Effector memory CD4-positive, alpha-beta T cell (primary cell): ENCODE measurements around the gene ZNF433.

ENCODE experiments used
- DNase-seq, 3 donors: peaks; one replicate each; pipeline ENCODE4 v3.0.0-alpha.2; 2020
- H3K27ac ChIP-seq: 2 replicates; pipeline ENCODE4 v1.7.0; 2013; ENCODE audit warnings: mild to moderate bottlenecking, low read length, moderate library complexity; ENCODE audit not compliant: insufficient read depth, poor library complexity, severe bottlenecking
- H3K27me3 ChIP-seq: replicated peaks from 2 replicates; pipeline ENCODE4 v1.7.0; 2013; ENCODE audit warnings: mild to moderate bottlenecking, low read length; ENCODE audit not compliant: insufficient read depth, control insufficient read depth, poor library complexity, severe bottlenecking
- H3K36me3 ChIP-seq: 2 replicates; pipeline ENCODE4 v1.7.0; 2013; ENCODE audit warnings: mild to moderate bottlenecking, low read length, moderate library complexity; ENCODE audit not compliant: control insufficient read depth, insufficient read depth
- H3K4me1 ChIP-seq: 2 replicates; pipeline ENCODE4 v1.7.0; 2013; ENCODE audit warnings: low read length, mild to moderate bottlenecking; ENCODE audit not compliant: control insufficient read depth, insufficient read depth, poor library complexity, severe bottlenecking
- H3K4me3 ChIP-seq: 2 replicates; pipeline ENCODE4 v1.7.0; 2013; ENCODE audit warnings: low read length, low read depth, mild to moderate bottlenecking; ENCODE audit not compliant: insufficient read depth, poor library complexity, severe bottlenecking
- H3K9me3 ChIP-seq: 2 replicates; pipeline ENCODE4 v1.7.0; 2013; ENCODE audit warnings: mild to moderate bottlenecking, low read length, moderate library complexity; ENCODE audit not compliant: control insufficient read depth

ZNF433 gene

DNA sequence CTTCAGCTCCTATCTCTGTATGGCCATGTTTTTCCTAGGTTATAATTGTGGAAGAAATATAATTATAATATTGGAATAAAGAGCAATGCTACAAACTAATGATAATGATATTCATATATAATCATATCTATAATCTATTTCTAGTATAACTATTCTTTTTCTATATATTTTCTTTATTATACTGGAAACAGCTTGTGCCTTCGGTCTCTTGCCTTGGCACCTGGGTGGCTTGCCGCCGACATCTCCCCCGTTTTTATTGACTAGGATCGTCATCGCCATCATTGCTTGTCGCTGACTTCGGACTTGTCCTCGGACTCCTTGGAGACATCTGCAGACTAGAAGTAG is 46.4 kb downstream of the ZNF433 start:
- peak overlapping the region; percentile 83 for H3K4me3 ChIP-seq

DNA sequence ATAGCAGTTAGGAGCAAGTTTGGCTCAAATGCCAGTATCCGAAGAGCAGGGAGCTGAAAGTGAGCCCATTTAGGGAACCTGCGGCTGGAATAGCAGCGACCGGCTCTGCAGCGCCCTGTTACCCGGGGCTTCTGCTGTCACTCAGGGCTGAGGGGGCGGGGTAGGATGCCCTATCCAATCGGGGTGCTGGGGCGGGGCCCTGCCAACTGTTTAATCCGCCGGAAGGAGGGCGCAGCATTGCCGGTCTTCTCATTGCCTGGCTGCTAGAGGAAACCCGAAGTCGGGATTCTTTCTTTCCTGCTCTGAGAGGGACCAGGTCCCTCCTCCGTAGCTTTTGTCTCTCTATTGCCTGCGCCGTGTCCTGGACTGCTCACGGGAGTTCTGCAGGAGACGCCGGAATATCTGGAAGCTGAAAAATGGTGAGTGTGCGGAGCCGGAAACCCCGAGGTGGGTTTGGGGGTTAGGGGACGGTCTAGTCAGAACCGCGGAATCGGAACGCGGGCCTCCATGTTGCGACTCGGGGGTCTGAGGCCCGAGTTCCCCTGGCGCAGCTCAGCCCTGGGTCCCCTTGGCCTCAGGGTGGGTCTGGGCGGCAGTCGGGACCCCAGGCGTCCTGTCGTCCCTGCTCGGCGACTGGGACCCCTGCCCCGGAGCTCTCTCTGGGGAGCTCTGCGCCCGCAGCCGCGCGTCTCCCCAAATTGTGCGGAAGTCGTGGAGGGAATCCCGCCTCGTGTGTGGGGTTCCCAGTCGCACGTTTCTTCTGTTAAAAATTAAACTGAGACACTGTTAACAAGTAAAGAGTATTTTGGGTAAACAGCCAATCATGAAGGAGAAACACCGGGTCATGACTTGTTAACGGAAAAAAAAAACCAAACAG is 47.8 kb downstream of the ZNF433 start:
- Histone ChIP-seq H3K36me3 (no peaks in the 10 kb centered on the region), H3K9me3 (peaks cover 6% of the 10 kb centered on the region), H3K4me3 (peak overlapping the region; percentile 83), H3K27ac (peak overlapping the region; percentile 87), H3K27me3 (no peaks in the 10 kb centered on the region), H3K4me1 (peaks cover 10% of the 10 kb centered on the region)
- peak; percentile 75 to 85 (median 79) for DNase-seq

More for the DNA sequence above, 46.4 kb downstream of the ZNF433 start:
- H3K27me3 ChIP-seq, result no peaks in the 10 kb centered on the region
- no peak for DNase-seq
- no peaks in the 10 kb centered on the region for H3K36me3 ChIP-seq
- H3K9me3 ChIP-seq, result no peaks in the 10 kb centered on the region
- peak overlapping the region; percentile 87 for H3K27ac ChIP-seq
- peaks cover 10% of the 10 kb centered on the region for H3K4me1 ChIP-seq

DNA sequence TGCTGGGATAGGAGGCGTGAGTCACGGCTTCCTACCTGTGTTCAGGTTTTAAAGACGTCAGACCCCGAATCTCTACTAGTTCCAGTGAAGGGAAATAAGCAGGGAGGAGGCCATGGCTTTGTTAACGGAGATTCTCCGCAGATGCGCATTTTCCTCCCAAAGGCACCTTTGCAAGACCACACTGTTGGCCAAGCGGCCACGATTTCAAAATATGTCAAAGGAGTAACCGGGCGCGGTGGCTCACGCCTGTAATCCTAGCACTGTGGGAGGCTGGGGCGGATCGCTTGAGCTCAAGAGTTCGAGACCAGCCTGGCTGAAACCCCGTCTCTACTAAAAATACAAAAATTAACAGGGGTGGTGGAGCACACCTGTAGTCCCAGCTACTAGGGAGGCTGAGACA is 48.7 kb downstream of the ZNF433 start:
- Histone ChIP-seq H3K36me3 (no peaks in the 10 kb centered on the region), H3K4me1 (peaks cover 10% of the 10 kb centered on the region), H3K27me3 (no peaks in the 10 kb centered on the region), H3K4me3 (no peak overlapping the region), H3K9me3 (peaks cover 13% of the 10 kb centered on the region), H3K27ac (no peak overlapping the region)
- DNase-seq, result no peak

DNA sequence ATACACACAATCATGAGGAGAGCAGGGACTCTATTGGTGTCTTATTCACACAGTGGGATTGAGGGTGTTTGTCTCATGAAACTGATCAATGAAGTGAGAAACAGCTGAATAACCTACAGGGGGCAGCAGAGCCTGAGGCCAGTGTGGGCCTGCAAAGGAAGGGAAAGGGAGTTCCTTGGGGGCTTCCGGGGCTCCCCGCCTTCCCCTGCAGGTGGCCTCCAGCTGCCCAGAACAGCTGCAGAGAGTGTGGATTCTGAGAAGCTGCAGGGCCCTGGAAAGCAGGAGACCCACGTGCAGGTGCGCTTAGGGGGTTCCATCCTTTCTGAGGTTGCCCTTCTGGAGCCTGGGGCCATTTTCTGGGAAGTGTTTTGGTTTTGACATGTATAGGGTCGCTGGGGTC is 50.5 kb downstream of the ZNF433 start:
- H3K27ac ChIP-seq, result no peak overlapping the region
- H3K4me3 ChIP-seq, result no peak overlapping the region
- H3K27me3 ChIP-seq, result no peaks in the 10 kb centered on the region
- H3K9me3 ChIP-seq, result peaks cover 28% of the 10 kb centered on the region
- DNase-seq, result no peak
- H3K4me1 ChIP-seq, result peaks cover 10% of the 10 kb centered on the region
- no peaks in the 10 kb centered on the region for H3K36me3 ChIP-seq

DNA sequence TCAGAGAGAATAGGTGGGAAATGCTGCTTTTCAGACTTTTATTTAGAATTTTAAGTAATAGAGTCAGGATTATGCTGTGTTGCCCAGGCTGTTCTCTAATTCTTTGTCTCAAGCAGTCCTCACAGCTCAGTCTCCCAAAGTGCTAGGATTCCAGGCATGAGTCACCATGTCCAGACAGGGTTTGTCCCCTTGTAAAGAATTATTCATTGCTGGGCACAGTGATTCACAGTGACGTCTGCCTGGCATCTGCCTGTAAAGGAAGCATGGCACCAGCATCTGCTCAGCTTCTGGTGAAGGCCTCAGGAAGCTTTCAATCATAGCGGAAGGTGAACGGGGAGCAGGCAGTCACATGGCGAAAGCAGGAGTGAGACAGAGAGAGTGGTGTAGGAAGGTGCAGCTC is 53.0 kb downstream of the ZNF433 start:
- peaks cover 46% of the 10 kb centered on the region for H3K9me3 ChIP-seq

DNA sequence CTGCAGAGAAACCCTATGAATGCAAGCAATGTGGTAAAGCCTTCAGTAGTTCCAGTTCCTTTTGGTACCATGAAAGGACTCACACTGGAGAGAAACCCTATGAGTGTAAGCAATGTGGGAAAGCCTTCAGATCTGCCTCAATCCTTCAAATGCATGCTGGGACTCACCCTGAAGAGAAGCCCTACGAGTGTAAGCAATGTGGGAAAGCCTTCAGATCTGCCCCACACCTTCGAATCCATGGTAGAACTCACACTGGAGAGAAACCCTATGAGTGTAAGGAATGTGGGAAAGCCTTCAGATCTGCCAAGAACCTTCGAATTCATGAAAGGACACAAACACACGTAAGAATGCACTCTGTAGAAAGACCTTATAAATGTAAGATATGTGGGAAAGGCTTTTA is 56.0 kb downstream of the ZNF433 start:
- Histone ChIP-seq H3K9me3 (peaks cover 46% of the 10 kb centered on the region), H3K4me3 (no peak overlapping the region), H3K36me3 (peaks cover 17% of the 10 kb centered on the region), H3K4me1 (no peaks in the 10 kb centered on the region), H3K27ac (no peak overlapping the region), H3K27me3 (no peaks in the 10 kb centered on the region)
- no peak for DNase-seq

More for the DNA sequence above, 53.0 kb downstream of the ZNF433 start:
- Histone ChIP-seq H3K27me3 (no peaks in the 10 kb centered on the region), H3K36me3 (peaks cover 13% of the 10 kb centered on the region), H3K4me3 (no peak overlapping the region), H3K27ac (no peak overlapping the region), H3K4me1 (peaks cover 3% of the 10 kb centered on the region)
- no peak for DNase-seq

DNA sequence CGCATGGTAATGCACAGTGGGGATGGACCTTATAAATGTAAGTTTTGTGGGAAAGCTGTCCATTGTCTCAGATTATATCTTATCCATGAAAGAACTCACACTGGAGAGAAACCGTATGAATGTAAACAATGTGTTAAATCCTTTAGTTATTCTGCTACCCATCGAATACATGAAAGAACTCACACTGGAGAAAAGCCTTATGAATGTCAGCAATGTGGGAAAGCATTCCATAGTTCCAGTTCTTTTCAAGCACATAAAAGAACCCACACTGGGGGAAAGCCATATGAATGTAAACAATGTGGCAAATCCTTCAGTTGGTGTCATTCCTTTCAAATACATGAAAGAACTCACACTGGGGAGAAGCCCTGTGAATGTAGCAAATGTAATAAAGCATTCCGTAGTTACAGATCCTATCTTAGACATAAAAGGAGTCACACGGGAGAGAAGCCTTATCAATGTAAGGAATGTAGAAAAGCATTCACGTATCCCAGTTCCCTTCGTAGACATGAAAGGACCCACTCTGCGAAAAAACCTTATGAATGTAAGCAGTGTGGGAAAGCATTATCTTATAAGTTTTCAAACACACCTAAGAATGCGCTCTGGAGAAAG is 56.9 kb downstream of the ZNF433 start:
- H3K9me3 ChIP-seq, result peaks cover 46% of the 10 kb centered on the region
- no peaks in the 10 kb centered on the region for H3K4me1 ChIP-seq
- no peak overlapping the region for H3K4me3 ChIP-seq
- H3K27ac ChIP-seq, result no peak overlapping the region
- H3K36me3 ChIP-seq, result peaks cover 17% of the 10 kb centered on the region
- H3K27me3 ChIP-seq, result no peaks in the 10 kb centered on the region
- DNase-seq, result no peak

DNA sequence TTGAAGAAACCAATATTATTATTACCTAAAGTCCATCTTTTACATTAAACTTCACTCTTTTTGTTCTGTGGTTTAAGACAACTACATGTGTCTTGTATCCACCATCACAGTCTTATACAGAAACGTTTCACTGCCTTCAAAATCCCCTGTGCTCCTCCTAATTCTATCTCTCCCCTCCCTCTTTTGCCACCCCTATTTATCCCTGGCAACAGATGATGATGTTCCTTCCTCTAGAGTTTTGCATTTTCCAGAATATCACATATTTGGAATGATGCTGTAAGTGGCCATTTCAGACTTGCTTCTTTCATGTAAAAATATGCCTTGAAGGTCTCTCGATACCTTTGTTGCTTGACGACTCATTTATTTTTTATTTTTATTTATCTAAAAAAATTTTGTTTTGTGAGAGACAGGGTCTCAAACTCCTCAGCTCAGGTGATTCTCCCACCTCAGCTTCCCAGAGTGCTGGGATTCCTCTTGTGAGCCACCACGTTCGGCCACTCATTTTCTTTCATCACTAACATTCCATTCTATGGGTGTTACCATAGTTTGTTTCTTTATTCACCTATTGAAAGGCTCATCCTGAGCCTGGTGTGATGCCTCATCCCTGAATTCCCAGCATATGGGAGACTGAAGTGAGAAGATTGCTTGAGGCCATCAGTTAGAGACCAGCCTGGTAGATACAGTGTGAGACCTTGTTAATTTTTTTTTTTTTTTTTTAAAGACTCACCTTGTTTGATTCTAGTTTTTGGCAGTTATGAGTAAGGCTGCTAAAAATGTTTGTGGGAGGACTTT is 62.3 kb downstream of the ZNF433 start:
- no peaks in the 10 kb centered on the region for H3K4me1 ChIP-seq
- H3K27me3 ChIP-seq, result no peaks in the 10 kb centered on the region
- H3K4me3 ChIP-seq, result no peak overlapping the region
- H3K27ac ChIP-seq, result no peak overlapping the region
- H3K9me3 ChIP-seq, result peaks cover under 1% of the 10 kb centered on the region
- DNase-seq, result no peak
- peaks cover 11% of the 10 kb centered on the region for H3K36me3 ChIP-seq

DNA sequence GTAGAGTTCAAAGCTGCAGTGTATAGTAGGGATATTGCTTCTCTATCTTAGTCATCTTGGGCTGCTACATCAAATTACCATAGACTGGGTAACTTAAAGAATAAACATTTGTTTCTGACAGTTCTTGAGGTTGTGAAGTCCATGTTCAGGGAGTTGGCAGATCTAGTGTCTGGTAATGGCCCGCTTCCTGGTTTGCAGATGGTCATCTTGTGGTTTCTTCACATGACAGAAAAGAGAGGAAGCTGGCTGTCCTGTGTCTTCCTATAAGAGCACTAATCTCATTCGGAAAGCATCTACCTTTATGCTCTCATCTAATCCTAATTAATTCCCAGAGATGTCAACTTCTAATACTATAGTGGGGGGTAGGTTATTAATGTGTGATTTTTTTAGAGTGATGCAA is 64.4 kb downstream of the ZNF433 start:
- Histone ChIP-seq H3K4me3 (no peak overlapping the region), H3K27ac (no peak overlapping the region), H3K4me1 (no peaks in the 10 kb centered on the region), H3K9me3 (no peaks in the 10 kb centered on the region), H3K27me3 (no peaks in the 10 kb centered on the region), H3K36me3 (no peaks in the 10 kb centered on the region)
- DNase-seq, result no peak

DNA sequence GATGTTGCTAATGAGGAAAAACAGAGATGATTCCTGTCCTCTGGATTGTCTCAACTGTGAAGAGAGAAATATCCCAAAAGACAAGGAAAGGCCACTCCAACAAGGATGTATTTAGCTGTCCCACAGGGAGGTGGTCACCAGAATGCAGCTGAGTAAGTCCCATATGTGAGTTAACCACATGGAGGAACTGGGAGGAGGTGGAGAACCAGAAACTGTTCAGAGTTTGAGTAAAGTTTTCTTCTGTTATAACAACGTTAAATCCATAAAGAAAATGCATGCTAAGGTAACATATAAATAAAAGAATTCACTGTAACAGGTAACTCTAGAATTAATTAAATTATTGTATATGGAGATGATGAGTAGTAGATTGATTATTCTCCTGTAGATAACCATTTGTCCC is 65.3 kb downstream of the ZNF433 start:
- Histone ChIP-seq H3K4me3 (no peak overlapping the region), H3K27ac (no peak overlapping the region), H3K9me3 (no peaks in the 10 kb centered on the region), H3K4me1 (no peaks in the 10 kb centered on the region), H3K27me3 (no peaks in the 10 kb centered on the region), H3K36me3 (no peaks in the 10 kb centered on the region)
- no peak for DNase-seq
